ENCODE data around the gene MRGPRD.

Gene MRGPRD

DNA sequence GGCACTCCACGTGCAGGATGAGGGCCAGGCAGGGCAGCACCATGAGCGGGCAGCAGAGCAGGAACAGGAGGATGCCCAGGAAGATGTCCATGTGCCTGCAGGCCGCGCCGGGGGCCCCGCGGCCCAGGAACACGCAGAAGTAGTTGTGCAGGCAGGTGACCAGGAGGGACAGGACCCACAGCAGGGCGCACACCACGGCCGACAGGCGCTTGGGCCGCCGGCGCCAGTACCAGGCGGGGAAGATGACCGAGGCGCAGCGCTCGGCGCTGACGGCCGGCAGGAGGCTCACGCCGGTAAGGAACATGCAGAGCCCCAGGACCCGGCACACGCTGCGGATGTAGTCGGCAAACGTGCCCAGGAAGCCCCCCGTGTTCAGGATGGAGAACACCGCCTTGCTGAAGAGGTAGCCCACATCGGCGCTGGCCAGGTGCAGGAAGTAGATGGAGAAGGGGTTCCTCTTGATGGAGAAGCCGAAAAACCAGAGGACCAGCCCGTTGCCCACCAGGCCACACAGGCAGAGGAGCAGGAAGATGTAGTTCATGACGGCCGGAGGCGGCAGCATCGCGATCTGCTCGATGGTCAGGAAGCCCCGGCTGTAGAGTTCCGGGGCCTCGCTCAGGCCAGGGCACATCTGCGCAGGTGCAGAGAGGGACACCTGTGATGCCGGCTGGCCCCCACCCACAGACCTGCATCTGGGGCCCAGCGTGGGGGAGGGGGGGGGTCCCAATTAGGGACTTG lies 25.0 kb upstream of the MRGPRD start:
- H3K27me3 ChIP-seq (ENCODE audit: insufficient read depth, low read length, poor library complexity, severe bottlenecking): no peaks in the 10 kb centered on the region
- H3K36me3 ChIP-seq (ENCODE audit: insufficient read depth, low read length): no peaks in the 10 kb centered on the region
- H3K9me3 ChIP-seq (ENCODE audit: insufficient read depth, low read depth, low read length): no peaks in the 10 kb centered on the region
- H2AFZ ChIP-seq (ENCODE audit: low read length): no peak overlapping the region
- TF ChIP-seq, protein P1, sequence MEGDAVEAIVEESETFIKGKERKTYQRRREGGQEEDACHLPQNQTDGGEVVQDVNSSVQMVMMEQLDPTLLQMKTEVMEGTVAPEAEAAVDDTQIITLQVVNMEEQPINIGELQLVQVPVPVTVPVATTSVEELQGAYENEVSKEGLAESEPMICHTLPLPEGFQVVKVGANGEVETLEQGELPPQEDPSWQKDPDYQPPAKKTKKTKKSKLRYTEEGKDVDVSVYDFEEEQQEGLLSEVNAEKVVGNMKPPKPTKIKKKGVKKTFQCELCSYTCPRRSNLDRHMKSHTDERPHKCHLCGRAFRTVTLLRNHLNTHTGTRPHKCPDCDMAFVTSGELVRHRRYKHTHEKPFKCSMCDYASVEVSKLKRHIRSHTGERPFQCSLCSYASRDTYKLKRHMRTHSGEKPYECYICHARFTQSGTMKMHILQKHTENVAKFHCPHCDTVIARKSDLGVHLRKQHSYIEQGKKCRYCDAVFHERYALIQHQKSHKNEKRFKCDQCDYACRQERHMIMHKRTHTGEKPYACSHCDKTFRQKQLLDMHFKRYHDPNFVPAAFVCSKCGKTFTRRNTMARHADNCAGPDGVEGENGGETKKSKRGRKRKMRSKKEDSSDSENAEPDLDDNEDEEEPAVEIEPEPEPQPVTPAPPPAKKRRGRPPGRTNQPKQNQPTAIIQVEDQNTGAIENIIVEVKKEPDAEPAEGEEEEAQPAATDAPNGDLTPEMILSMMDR (conservative IDR thresholded peaks at IDR 0.05; ENCODE audit: low read length): no peak
- no peak for TF ChIP-seq EZH2phosphoT487 (IDR thresholded peaks at IDR 0.05; ENCODE audit: borderline replicate concordance)
- H3K4me2 ChIP-seq (ENCODE audit: low read depth, low read length, poor library complexity, severe bottlenecking): no peak overlapping the region
- no peaks in the 10 kb centered on the region for H3K79me2 ChIP-seq (ENCODE audit: insufficient read depth, low read length)
- no peaks in the 10 kb centered on the region for H3K4me1 ChIP-seq (ENCODE audit: insufficient read depth, low read length, poor library complexity, severe bottlenecking)
- H3K4me3 ChIP-seq (ENCODE audit: low read length, poor library complexity, severe bottlenecking): no peak overlapping the region
- H3K9ac ChIP-seq (ENCODE audit: low read depth, low read length, poor library complexity, severe bottlenecking): no peak overlapping the region
- H4K20me1 ChIP-seq (ENCODE audit: insufficient read depth, low read length, poor library complexity, severe bottlenecking): no peaks in the 10 kb centered on the region
- no peaks in the 10 kb centered on the region for H3F3A ChIP-seq (ENCODE audit: low read depth)
- H3K9me2 ChIP-seq (replicated peaks; ENCODE audit: low read depth, low read length): no peaks in the 10 kb centered on the region

DNA sequence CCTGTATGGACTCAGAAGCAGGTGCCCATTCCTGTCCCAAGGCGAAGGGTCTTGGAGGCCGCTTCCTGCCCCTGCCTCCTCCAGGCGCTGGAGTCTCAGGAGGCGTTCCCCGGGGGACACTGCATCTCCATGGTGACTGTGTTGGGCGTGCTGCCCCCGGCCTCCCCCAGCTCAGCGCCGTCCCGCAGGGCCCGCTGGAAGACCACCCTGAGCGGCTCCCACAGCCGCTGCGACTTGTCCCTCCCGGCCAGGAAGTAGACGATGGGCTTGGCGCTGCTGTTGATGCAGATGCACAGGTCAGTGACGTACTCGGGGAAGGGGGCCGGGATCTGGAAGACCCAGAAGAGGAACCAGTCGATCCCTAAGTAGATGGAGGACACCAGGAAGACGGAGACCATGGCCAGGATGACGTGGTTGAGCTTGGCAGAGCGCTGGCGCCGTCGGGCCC lies 24.4 kb upstream of the MRGPRD start:
- Histone ChIP-seq H3K9me2 (replicated peaks; ENCODE audit: low read depth, low read length) (no peaks in the 10 kb centered on the region), H3K36me3 (ENCODE audit: insufficient read depth, low read length) (no peaks in the 10 kb centered on the region), H2AFZ (ENCODE audit: low read length) (no peak overlapping the region), H3K4me1 (ENCODE audit: insufficient read depth, low read length, poor library complexity, severe bottlenecking) (no peaks in the 10 kb centered on the region), H3K4me2 (ENCODE audit: low read depth, low read length, poor library complexity, severe bottlenecking) (no peak overlapping the region), H4K20me1 (ENCODE audit: insufficient read depth, low read length, poor library complexity, severe bottlenecking) (no peaks in the 10 kb centered on the region), H3K27me3 (ENCODE audit: insufficient read depth, low read length, poor library complexity, severe bottlenecking) (no peaks in the 10 kb centered on the region), H3K9ac (ENCODE audit: low read depth, low read length, poor library complexity, severe bottlenecking) (no peak overlapping the region), H3K9me3 (ENCODE audit: insufficient read depth, low read depth, low read length) (no peaks in the 10 kb centered on the region), H3F3A (ENCODE audit: low read depth) (no peaks in the 10 kb centered on the region), H3K4me3 (ENCODE audit: low read length, poor library complexity, severe bottlenecking) (no peak overlapping the region), H3K79me2 (ENCODE audit: insufficient read depth, low read length) (no peaks in the 10 kb centered on the region)
- TF ChIP-seq, protein P1 (conservative IDR thresholded peaks at IDR 0.05; ENCODE audit: low read length): no peak
- no peak for TF ChIP-seq EZH2phosphoT487 (IDR thresholded peaks at IDR 0.05; ENCODE audit: borderline replicate concordance)

DNA sequence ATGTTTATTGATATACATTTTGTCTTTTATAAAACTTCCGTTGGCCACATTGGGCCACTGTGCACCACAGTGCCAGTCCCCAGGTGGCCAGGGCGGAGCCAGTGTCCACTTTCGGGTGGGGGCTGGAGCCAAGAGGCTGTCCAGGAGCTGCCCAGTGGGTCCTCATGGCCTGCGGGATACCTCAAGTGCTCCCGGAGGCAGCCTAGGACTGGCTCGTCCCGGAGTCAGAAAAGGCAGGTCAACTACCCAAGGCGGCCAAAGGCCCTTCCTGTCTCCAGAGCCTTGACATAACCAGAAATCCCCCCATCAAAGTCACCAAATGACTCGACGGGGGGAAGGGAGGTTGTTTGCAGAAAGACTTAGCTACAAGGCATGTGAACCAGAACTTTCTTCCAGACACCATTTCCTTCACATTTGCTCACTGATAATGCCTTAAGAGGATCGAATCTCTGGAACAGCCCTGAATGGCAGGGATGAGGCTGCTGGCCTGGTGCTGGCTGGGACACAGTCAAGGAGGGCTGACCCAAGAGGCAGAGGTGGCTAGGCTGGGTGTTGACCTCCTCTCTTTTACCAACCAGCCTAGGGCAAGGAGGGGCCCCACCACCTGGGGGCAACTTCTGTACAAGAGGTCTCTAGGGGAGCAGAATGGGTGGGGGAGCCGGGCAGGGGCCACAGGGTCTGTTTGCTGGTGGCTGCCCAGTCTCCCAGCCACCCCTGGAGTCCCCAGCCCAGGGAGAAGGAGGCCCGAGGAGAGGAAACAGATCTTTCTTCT lies 23.8 kb upstream of the MRGPRD start:
- Histone ChIP-seq H3K4me3 (ENCODE audit: low read length, poor library complexity, severe bottlenecking) (no peak overlapping the region), H4K20me1 (ENCODE audit: insufficient read depth, low read length, poor library complexity, severe bottlenecking) (no peaks in the 10 kb centered on the region), H3K27me3 (ENCODE audit: insufficient read depth, low read length, poor library complexity, severe bottlenecking) (no peaks in the 10 kb centered on the region), H3K4me1 (ENCODE audit: insufficient read depth, low read length, poor library complexity, severe bottlenecking) (no peaks in the 10 kb centered on the region), H3K79me2 (ENCODE audit: insufficient read depth, low read length) (no peaks in the 10 kb centered on the region), H3K9me2 (replicated peaks; ENCODE audit: low read depth, low read length) (no peaks in the 10 kb centered on the region), H3K4me2 (ENCODE audit: low read depth, low read length, poor library complexity, severe bottlenecking) (no peak overlapping the region), H3K9me3 (ENCODE audit: insufficient read depth, low read depth, low read length) (no peaks in the 10 kb centered on the region), H3K36me3 (ENCODE audit: insufficient read depth, low read length) (no peaks in the 10 kb centered on the region), H3F3A (ENCODE audit: low read depth) (no peaks in the 10 kb centered on the region), H2AFZ (ENCODE audit: low read length) (no peak overlapping the region), H3K9ac (ENCODE audit: low read depth, low read length, poor library complexity, severe bottlenecking) (no peak overlapping the region)
- TF ChIP-seq, protein P1 (conservative IDR thresholded peaks at IDR 0.05; ENCODE audit: low read length): no peak

Data from Loucy (cell line).